ENCODE measurements around the gene ATP5MC2.
"Not testable (repeated sequence)": the region's sequence is repeated elsewhere in the genome, so short reads cannot be mapped to it uniquely, and the experiment has no call there.

The ATP5MC2 gene

GRCh38 chr12:53688134-53688533 is 12.3 kb upstream of the ATP5MC2 start:
- no peak overlapping the region for H3K4me3 ChIP-seq (ENCODE audit: low read length)
- WGBS, result 95% methylated on average over 4 of the region's 4 CpGs
- no peaks in the 10 kb centered on the region for H3K27me3 ChIP-seq (ENCODE audit: insufficient read depth, low read length)
- no peaks in the 10 kb centered on the region for H3K36me3 ChIP-seq (ENCODE audit: insufficient read depth, low read length)
- no peak overlapping the region for H3K27ac ChIP-seq (ENCODE audit: low read depth, low read length)
- 0 out of 2 replicates have a peak, but pooled peaks cover 5% of the 10 kb centered on the region for H3K4me1 ChIP-seq (ENCODE audit: insufficient read depth, low read length)
- no peak overlapping the region for H3K9ac ChIP-seq (ENCODE audit: low read depth, low read length)
- no peaks in the 10 kb centered on the region for H3K9me3 ChIP-seq (ENCODE audit: insufficient read depth, low read depth, low read length)

DNA sequence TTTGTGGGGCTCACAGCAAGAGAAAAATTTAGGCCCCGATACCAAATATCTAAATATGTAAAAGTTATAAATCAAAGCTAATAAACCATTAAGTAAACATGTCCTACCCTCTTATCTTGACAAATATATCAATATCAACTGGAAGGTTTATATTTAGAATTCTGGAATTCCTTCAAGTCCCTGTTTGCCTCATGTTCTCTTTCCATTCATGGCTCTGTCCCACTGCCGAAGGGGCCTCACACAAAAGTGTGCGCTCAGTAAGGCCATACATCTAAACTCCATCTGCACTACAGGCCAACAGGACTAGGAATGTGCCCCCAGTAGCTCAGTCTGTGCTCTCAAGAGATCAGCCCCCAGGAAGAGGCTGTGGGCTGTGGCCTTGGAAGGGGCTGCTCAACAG is 10.6 kb upstream of the ATP5MC2 start:
- no peak overlapping the region for H3K27ac ChIP-seq (ENCODE audit: low read depth, low read length)
- H3K4me1 ChIP-seq (ENCODE audit: insufficient read depth, low read length), result 0 out of 2 replicates have a peak, but pooled peaks cover 5% of the 10 kb centered on the region
- no peak overlapping the region for H3K9ac ChIP-seq (ENCODE audit: low read depth, low read length)
- no peaks in the 10 kb centered on the region for H3K36me3 ChIP-seq (ENCODE audit: insufficient read depth, low read length)
- WGBS, result 100% methylated on average over 2 of the region's 3 CpGs
- H3K9me3 ChIP-seq (ENCODE audit: insufficient read depth, low read depth, low read length), result no peaks in the 10 kb centered on the region
- H3K4me3 ChIP-seq (ENCODE audit: low read length), result no peak overlapping the region
- no peaks in the 10 kb centered on the region for H3K27me3 ChIP-seq (ENCODE audit: insufficient read depth, low read length)

DNA sequence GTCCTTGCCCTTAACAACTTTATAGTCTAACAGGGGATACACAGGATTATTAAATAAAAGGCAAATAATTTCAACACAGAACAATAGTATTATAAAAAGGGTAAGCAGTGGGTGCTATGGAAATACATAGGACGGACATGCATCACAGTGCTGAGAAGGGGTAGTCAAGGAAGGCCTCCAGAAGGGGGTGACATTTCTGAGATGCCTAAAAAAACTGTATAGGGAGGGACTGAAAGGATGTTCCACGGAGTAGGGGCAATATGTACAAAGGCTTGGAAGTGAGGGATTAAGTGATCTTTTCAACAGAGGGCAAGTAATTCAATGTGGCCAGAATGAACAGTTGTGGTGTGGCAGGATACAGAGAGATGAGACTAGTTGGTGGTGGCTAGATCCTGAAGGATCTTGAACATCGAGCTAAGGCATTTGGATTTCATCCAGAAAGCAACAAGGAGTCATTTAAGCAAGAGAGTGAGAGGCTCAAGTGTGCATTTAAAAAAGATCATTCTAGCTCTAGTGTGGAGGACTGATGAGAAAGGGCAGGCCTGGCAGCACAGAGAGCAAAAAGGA is 8.9 kb upstream of the ATP5MC2 start:
- WGBS, result 89% methylated on average over 3 of the region's 3 CpGs
- H3K27ac ChIP-seq (ENCODE audit: low read depth, low read length), result no peak overlapping the region
- no peaks in the 10 kb centered on the region for H3K36me3 ChIP-seq (ENCODE audit: insufficient read depth, low read length)
- no peak overlapping the region for H3K4me3 ChIP-seq (ENCODE audit: low read length)
- H3K4me1 ChIP-seq (ENCODE audit: insufficient read depth, low read length), result 0 out of 2 replicates have a peak, but pooled peaks cover 5% of the 10 kb centered on the region
- no peaks in the 10 kb centered on the region for H3K9me3 ChIP-seq (ENCODE audit: insufficient read depth, low read depth, low read length)
- no peak overlapping the region for H3K9ac ChIP-seq (ENCODE audit: low read depth, low read length)
- no peaks in the 10 kb centered on the region for H3K27me3 ChIP-seq (ENCODE audit: insufficient read depth, low read length)

DNA sequence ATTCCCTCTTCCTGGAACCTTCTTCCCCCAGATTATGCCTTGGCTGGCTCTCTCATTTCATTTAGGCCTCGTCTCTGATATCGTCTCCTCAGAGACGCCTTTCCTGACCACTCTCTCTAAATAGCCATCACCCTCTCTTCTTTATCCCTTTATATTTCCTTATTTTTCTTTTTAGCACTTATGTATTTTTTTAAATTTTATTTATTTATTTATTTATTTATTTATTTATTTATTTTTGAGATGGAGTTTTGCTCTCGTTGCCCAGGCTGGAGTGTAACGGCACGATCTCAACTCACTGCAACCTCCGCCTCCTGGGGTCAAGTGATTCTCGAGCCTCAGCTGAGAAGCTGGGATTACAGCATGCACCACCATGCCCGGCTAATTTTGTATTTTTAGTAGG is 8.1 kb upstream of the ATP5MC2 start:
- Histone ChIP-seq H3K27me3 (ENCODE audit: insufficient read depth, low read length) (no peaks in the 10 kb centered on the region), H3K36me3 (ENCODE audit: insufficient read depth, low read length) (no peaks in the 10 kb centered on the region), H3K9ac (ENCODE audit: low read depth, low read length) (no peak overlapping the region), H3K9me3 (ENCODE audit: insufficient read depth, low read depth, low read length) (no peaks in the 10 kb centered on the region), H3K27ac (ENCODE audit: low read depth, low read length) (no peak overlapping the region), H3K4me1 (ENCODE audit: insufficient read depth, low read length) (peaks cover 8% of the 10 kb centered on the region), H3K4me3 (ENCODE audit: low read length) (no peak overlapping the region)
- WGBS, result 93% methylated on average over 9 of the region's 9 CpGs

DNA sequence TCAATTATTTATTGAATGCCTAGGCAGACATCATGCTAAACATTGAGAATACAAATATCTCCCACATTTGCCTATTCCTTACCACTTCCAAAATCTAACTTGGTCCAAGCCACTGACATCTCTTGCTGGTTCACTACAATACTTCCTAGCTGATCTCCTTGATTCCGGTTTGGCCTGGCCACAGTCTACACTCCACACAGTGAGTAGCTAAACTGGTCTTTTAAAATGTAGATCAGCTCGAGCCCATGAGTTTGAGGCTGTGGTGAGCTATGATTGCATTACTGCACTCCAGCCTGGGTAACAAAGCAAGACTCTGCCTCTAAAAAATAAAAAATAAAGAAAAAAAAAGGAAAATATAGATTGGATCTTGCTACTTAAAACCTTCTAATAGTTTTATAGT is 7.6 kb upstream of the ATP5MC2 start:
- H3K9ac ChIP-seq (ENCODE audit: low read depth, low read length), result no peak overlapping the region
- no peaks in the 10 kb centered on the region for H3K9me3 ChIP-seq (ENCODE audit: insufficient read depth, low read depth, low read length)
- H3K4me3 ChIP-seq (ENCODE audit: low read length), result no peak overlapping the region
- WGBS, result 64% methylated on average over 2 of the region's 2 CpGs
- H3K27ac ChIP-seq (ENCODE audit: low read depth, low read length), result no peak overlapping the region
- no peaks in the 10 kb centered on the region for H3K27me3 ChIP-seq (ENCODE audit: insufficient read depth, low read length)
- no peaks in the 10 kb centered on the region for H3K36me3 ChIP-seq (ENCODE audit: insufficient read depth, low read length)
- H3K4me1 ChIP-seq (ENCODE audit: insufficient read depth, low read length), result peaks cover 13% of the 10 kb centered on the region

GRCh38 chr12:53680061-53680460 is 4.2 kb upstream of the ATP5MC2 start:
- H3K27ac ChIP-seq (ENCODE audit: low read depth, low read length); H3K9ac ChIP-seq (ENCODE audit: low read depth, low read length); H3K27me3 ChIP-seq (ENCODE audit: insufficient read depth, low read length); H3K4me3 ChIP-seq (ENCODE audit: low read length); H3K36me3 ChIP-seq (ENCODE audit: insufficient read depth, low read length); H3K9me3 ChIP-seq (ENCODE audit: insufficient read depth, low read depth, low read length): not testable (repeated sequence)
- WGBS, result 91% methylated on average over 4 of the region's 5 CpGs
- peaks cover 30% of the 10 kb centered on the region for H3K4me1 ChIP-seq (ENCODE audit: insufficient read depth, low read length)

DNA sequence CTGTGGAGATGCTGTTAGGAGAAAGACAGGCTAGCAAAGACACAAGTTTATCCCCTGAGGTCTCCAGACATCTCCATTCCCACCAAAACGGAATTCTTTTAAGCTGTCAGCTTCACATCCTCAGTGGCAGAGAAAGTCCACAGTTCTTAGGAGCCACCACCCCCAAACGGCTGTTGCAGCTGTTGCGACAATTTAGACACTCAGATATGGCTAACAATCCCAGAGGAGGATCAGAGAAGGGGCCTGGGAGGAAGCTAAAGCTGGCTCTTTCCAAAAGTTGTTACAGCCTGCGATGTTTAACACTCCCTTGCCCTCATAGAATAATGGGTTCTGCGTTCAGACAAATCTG is 1.9 kb upstream of the ATP5MC2 start:
- peak overlapping the region; percentile 93 for H3K27ac ChIP-seq (ENCODE audit: low read depth, low read length)
- peak overlapping the region; percentile 81 for H3K4me3 ChIP-seq (ENCODE audit: low read length)
- no peaks in the 10 kb centered on the region for H3K27me3 ChIP-seq (ENCODE audit: insufficient read depth, low read length)
- H3K9ac ChIP-seq (ENCODE audit: low read depth, low read length), result peak overlapping the region; percentile 81
- peaks cover 20% of the 10 kb centered on the region for H3K36me3 ChIP-seq (ENCODE audit: insufficient read depth, low read length)
- peaks cover 29% of the 10 kb centered on the region for H3K4me1 ChIP-seq (ENCODE audit: insufficient read depth, low read length)
- WGBS, result 59% methylated on average over 5 of the region's 5 CpGs
- H3K9me3 ChIP-seq (ENCODE audit: insufficient read depth, low read depth, low read length), result no peaks in the 10 kb centered on the region

- peak overlapping the region; percentile 93 for H3K27ac ChIP-seq (ENCODE audit: low read depth, low read length)
- 2% methylated on average over 51 of the region's 51 CpGs for WGBS
- no peaks in the 10 kb centered on the region for H3K9me3 ChIP-seq (ENCODE audit: insufficient read depth, low read depth, low read length)
- peaks cover 26% of the 10 kb centered on the region for H3K36me3 ChIP-seq (ENCODE audit: insufficient read depth, low read length)
- no peaks in the 10 kb centered on the region for H3K27me3 ChIP-seq (ENCODE audit: insufficient read depth, low read length)
- peak overlapping the region; percentile 81 for H3K4me3 ChIP-seq (ENCODE audit: low read length)
- peaks cover 29% of the 10 kb centered on the region for H3K4me1 ChIP-seq (ENCODE audit: insufficient read depth, low read length)
- peak overlapping the region; percentile 81 for H3K9ac ChIP-seq (ENCODE audit: low read depth, low read length)
These were observed 1.3 kb upstream of the ATP5MC2 start for GRCh38 chr12:53677016-53677799.

DNA sequence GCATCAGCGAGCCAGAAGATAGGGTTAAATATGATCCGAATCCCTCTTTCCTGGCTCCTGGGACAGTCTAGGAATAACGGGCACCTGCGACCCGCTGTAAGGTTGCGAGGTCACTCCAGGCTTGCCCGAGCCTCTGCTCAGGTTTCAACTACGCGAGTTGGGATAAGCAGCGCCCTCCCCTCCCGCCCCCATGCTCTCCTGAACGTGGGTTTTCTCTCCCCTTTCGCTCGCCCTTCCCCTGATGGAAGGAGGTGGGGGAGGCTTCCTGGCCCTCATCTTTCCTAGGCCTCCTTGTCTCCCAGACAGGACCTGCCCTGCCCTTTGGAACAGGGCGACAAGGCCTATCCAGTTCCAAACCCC is 753 bp upstream of the ATP5MC2 start:
- Histone ChIP-seq H3K36me3 (ENCODE audit: insufficient read depth, low read length) (peaks cover 32% of the 10 kb centered on the region), H3K27ac (ENCODE audit: low read depth, low read length) (peak overlapping the region; percentile 93), H3K4me1 (ENCODE audit: insufficient read depth, low read length) (peaks cover 29% of the 10 kb centered on the region), H3K4me3 (ENCODE audit: low read length) (peak overlapping the region; percentile 81), H3K9me3 (ENCODE audit: insufficient read depth, low read depth, low read length) (no peaks in the 10 kb centered on the region), H3K27me3 (ENCODE audit: insufficient read depth, low read length) (no peaks in the 10 kb centered on the region), H3K9ac (ENCODE audit: low read depth, low read length) (peak overlapping the region; percentile 81)
- 5% methylated on average over 11 of the region's 15 CpGs for WGBS

- no peaks in the 10 kb centered on the region for H3K27me3 ChIP-seq (ENCODE audit: insufficient read depth, low read length)
- H3K4me3 ChIP-seq (ENCODE audit: low read length), result peak overlapping the region; percentile 81
- H3K4me1 ChIP-seq (ENCODE audit: insufficient read depth, low read length), result peaks cover 29% of the 10 kb centered on the region
- H3K9ac ChIP-seq (ENCODE audit: low read depth, low read length), result peak overlapping the region; percentile 96
- 60% methylated on average over 8 of the region's 8 CpGs for WGBS
- H3K9me3 ChIP-seq (ENCODE audit: insufficient read depth, low read depth, low read length), result no peaks in the 10 kb centered on the region
- peaks cover 47% of the 10 kb centered on the region for H3K36me3 ChIP-seq (ENCODE audit: insufficient read depth, low read length)
- H3K27ac ChIP-seq (ENCODE audit: low read depth, low read length), result peak overlapping the region; percentile 91
These were observed 744 bp downstream of the ATP5MC2 start for GRCh38 chr12:53674977-53675700.

- Histone ChIP-seq H3K4me3 (ENCODE audit: low read length) (no peak overlapping the region), H3K27ac (ENCODE audit: low read depth, low read length) (no peak overlapping the region), H3K9me3 (ENCODE audit: insufficient read depth, low read depth, low read length) (no peaks in the 10 kb centered on the region), H3K27me3 (ENCODE audit: insufficient read depth, low read length) (no peaks in the 10 kb centered on the region), H3K36me3 (ENCODE audit: insufficient read depth, low read length) (peaks cover 88% of the 10 kb centered on the region), H3K4me1 (ENCODE audit: insufficient read depth, low read length) (peaks cover 7% of the 10 kb centered on the region; the same call in 1 of the 2 replicates), H3K9ac (ENCODE audit: low read depth, low read length) (no peak overlapping the region)
These were observed 4.9 kb downstream of the ATP5MC2 start for GRCh38 chr12:53670971-53671370.

All from HUES64 (cell line).